HG03159 (cell line): ENCODE results near the gene ARHGEF37.

Experiments
- ATAC-seq: cut with Tn5 transposase; IDR thresholded peaks from one replicate; pipeline ENCODE4 v1.9.1; 2021; ENCODE audit warnings: mild to moderate bottlenecking, moderate library complexity; ENCODE audit not compliant: unreplicated experiment

ARHGEF37 gene

GRCh38 chr5:149671544-149671943 is 90.2 kb downstream of the ARHGEF37 start:
- no peak for ATAC-seq

- no peak for ATAC-seq
Measured at GRCh38 chr5:149672701-149673476, 91.6 kb downstream of the ARHGEF37 start.

GRCh38 chr5:149674686-149675085 is 93.4 kb downstream of the ARHGEF37 start:
- ATAC-seq: no peak

DNA sequence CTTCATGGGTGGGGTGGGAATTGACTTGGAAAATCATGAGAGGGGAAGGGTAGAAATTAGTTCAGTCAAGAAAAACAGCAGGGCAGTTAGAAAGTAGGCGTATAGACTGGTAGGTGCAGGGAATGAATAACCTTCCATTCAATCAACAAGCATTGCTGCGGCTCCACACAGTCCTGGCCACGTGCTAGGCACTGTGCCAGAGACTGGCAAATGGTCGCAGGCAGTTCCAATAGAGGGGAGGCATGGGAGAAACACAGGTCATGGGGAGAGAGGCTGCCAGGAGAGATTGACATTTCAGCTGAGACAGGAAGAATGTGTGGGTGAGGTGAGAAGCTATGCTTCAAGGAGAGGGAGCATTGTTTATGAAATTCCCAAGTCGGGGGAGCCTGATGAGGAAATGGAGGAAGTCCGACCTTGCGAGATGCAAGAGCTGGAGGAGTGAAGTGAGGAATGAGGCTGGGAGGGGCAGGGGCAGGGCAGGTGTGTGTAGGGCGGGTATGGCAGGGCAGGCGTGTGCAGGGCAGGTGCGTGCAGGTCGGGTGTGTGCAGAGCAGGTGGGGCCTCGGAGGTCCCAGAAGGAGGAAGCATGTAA is 94.4 kb downstream of the ARHGEF37 start:
- ATAC-seq: no peak

GRCh38 chr5:149677731-149678130 is 96.4 kb downstream of the ARHGEF37 start:
- no peak for ATAC-seq

DNA sequence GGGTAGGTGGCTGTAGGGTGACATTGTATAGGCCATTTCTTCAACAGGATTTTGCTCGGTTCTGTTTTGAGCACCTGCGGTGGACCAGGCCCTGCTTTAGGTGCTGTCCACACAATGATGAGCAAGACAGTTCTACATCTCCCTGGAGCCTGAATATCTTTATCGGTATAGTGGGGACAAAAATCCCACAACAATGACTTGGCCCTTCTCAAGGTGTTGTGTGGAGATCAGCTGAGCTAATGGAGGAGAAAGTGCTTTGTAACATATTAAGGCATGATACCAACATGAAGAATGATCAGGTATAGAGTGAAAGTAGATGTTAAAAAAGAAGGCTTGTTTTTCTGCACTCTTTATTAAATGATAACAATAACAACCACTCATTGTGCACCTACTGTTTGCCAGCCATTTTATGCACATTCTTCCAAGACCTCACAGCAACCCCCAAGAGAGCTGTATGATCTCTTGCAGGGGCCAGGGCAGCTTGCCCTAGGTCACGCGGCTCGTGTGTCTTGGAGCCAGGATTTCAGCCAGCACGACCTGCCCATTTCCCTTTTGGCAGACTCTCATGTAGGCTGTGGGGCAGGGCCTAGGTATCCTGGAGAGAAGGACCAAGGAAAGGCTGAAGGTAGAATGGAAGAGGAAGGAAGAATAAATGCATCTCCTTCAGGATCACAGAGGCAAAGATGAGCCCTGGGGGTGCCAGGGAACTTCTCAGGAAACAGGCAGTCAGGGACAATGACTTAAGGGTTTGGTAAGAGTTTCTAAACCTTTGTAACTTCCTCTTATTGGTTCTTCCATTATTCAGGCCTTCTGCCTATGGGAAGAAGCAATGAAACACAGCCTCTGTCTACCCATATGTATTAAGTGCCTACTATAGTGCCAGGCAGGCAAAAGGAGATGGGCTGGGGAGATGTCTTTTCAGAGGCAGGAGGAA is 98.8 kb downstream of the ARHGEF37 start:
- ATAC-seq: peak; percentile 42

DNA sequence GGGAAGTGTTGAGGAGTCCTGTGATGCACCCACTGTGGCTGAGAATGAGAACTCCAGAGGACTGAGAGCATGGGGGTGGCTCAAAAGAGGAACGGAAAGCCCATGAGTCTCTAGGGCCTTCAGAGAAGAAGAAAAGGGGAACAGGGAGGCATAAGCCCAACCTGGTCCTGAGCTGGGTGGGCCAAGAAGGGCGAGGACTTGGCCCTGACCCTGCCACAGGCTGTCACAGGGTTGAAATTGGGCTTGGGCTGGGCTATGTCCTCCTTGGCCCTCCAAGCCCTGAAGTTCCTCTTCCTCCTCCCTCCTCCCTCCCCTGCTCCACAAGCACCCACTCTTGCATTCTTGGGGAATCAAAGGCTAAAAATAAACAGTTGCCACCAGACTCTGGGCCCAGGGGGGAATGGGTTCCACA is 99.5 kb downstream of the ARHGEF37 start:
- ATAC-seq: peak; percentile 99

GRCh38 chr5:149681252-149681651 is 100.0 kb downstream of the ARHGEF37 start:
- ATAC-seq: no peak

GRCh38 chr5:149681922-149682321 is 100.6 kb downstream of the ARHGEF37 start:
- ATAC-seq: no peak

- no peak for ATAC-seq
Measured at GRCh38 chr5:149682532-149683075, 101.3 kb downstream of the ARHGEF37 start.

DNA sequence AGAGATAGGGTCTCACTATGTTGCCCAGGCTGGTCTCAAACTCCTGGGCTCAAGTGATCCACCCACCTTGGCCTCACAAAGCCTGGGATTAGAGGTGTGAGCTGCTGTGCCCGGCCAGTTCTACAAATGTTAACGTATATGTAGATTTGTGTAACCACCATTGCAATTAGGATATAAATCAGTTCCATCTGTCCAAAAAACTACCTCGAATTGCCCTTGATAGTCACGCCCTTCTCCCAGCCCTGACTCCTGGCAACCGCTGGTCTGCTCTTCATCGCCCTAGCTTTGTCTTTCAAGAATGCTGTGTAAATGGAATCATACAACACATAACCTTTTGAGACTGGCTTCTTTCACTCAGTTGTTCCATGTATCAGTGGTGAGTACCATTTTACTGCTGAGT is 102.7 kb downstream of the ARHGEF37 start:
- ATAC-seq: no peak

DNA sequence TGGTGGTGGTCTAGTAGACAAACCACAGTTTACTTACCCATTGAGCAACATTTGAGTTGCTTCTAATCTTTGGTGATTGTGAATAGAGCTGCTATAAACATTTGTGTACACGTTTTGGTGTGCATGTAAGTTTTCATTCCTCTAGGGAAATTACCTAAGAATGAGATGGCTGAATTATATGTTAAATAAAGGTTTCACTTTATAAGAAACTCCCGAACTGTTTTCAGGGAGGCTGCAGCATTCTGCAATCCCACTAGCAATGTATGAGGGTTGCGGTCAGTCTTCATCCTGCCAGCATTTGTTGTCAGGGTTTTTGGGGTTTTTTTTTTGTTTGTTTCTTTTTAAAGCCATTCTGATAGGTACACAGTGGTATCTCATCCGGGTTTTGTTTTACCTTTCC is 103.1 kb downstream of the ARHGEF37 start:
- ATAC-seq: no peak
